Left forelimb (tissue), 1 donor: Measurements from ENCODE around the gene BBLN.

Experiments
- DNase-seq: peaks from one replicate; pipeline ENCODE4 v3.0.0-alpha.2; 2018; ENCODE audit warnings: low spot score

The BBLN gene

GRCh38 chr9:128145536-128145935, 14.5 kb upstream of the BBLN start:
- no peak for DNase-seq

- DNase-seq: no peak
These were observed 14.1 kb upstream of the BBLN start for GRCh38 chr9:128145951-128146351.

- no peak for DNase-seq
These were observed 13.4 kb upstream of the BBLN start for GRCh38 chr9:128146591-128147120.

GRCh38 chr9:128148509-128149000, 11.5 kb upstream of the BBLN start:
- DNase-seq: no peak

- peak; percentile 63 for DNase-seq
These were observed 10.9 kb upstream of the BBLN start, which contains the start of gene LCN2 for GRCh38 chr9:128149001-128149701. LCN2 (plus strand) TSS chr9:128149453; CDS start chr9:128149526, 73 bp downstream.

GRCh38 chr9:128149951-128150593, 10.0 kb upstream of the BBLN start:
- no peak for DNase-seq

GRCh38 chr9:128150594-128151308, 9.3 kb upstream of the BBLN start:
- DNase-seq: no peak

- DNase-seq: peak; percentile 61
These were observed 8.5 kb upstream of the BBLN start for GRCh38 chr9:128151309-128152132.

- peak; percentile 53 for DNase-seq
These were observed 7.7 kb upstream of the BBLN start for GRCh38 chr9:128152133-128153059.

- DNase-seq: peak; percentile 61
These were observed 6.8 kb upstream of the BBLN start for GRCh38 chr9:128153060-128153946.

- DNase-seq: peak; percentile 44
These were observed 5.9 kb upstream of the BBLN start for GRCh38 chr9:128153947-128154695.

GRCh38 chr9:128155736-128156500, 4.1 kb upstream of the BBLN start:
- DNase-seq: no peak

GRCh38 chr9:128159522-128159783, 612 bp upstream of the BBLN start:
- no peak for DNase-seq

GRCh38 chr9:128160603-128160987, 530 bp downstream of the BBLN start:
- DNase-seq: no peak

GRCh38 chr9:128161215-128161902, 1.3 kb downstream of the BBLN start:
- DNase-seq: no peak

GRCh38 chr9:128162215-128163026, 2.4 kb downstream of the BBLN start:
- DNase-seq: peak; percentile 57

- DNase-seq: peak; percentile 53
These were observed 3.0 kb downstream of the BBLN start for GRCh38 chr9:128163027-128163515.
